Dermis blood vessel endothelial cell (primary cell): ENCODE results near the gene ENG. TPM values are rescaled to one million over a fixed set of nuclear protein-coding genes. Genes with fewer than 3 reads are reported as not detected.
"Not testable (repeated sequence)": the region's sequence is repeated elsewhere in the genome, so short reads cannot be mapped to it uniquely, and the experiment has no call there.

Experiments used
- DNase-seq: peaks from one replicate; pipeline ENCODE4 v3.0.0; 2010
- total RNA-seq: library from RNA; depleted of rRNA; stranded (reverse); fragments of >200 nt; gene quantifications from 2 replicates; pipeline ENCODE4 v1.2.3, GENCODE V29; 2014

Gene ENG
- total RNA-seq, 1 donor from 2014 or later, result 84.2 TPM

- DNase-seq, result peak; percentile 6
These were observed 13.2 kb downstream of the ENG start for GRCh38 chr9:127841087-127841835.

- peak; percentile 98 for DNase-seq
These were observed 15.9 kb downstream of the ENG start for GRCh38 chr9:127838375-127839078.

- DNase-seq, result no peak
These were observed 17.1 kb downstream of the ENG start for GRCh38 chr9:127837346-127837745.

- DNase-seq, result not testable (repeated sequence)
These were observed 17.9 kb downstream of the ENG start for GRCh38 chr9:127836561-127836960.

GRCh38 chr9:127835991-127836516, 18.4 kb downstream of the ENG start:
- peak; percentile 83 for DNase-seq

GRCh38 chr9:127833555-127833954, 20.9 kb downstream of the ENG start:
- no peak for DNase-seq

- DNase-seq, result no peak
These were observed 22.2 kb downstream of the ENG start for GRCh38 chr9:127832248-127832647.

GRCh38 chr9:127829205-127829906, 25.1 kb downstream of the ENG start:
- DNase-seq, result no peak

GRCh38 chr9:127828262-127829031, 26.0 kb downstream of the ENG start:
- peak; percentile 79 for DNase-seq

- no peak for DNase-seq
These were observed 28.1 kb downstream of the ENG start for GRCh38 chr9:127826253-127826913.

GRCh38 chr9:127825319-127826051, 29.0 kb downstream of the ENG start:
- no peak for DNase-seq

GRCh38 chr9:127822108-127822507, 32.4 kb downstream of the ENG start:
- DNase-seq, result no peak

GRCh38 chr9:127818574-127818973, 35.9 kb downstream of the ENG start:
- DNase-seq, result no peak

- no peak for DNase-seq
These were observed 36.5 kb downstream of the ENG start for GRCh38 chr9:127817881-127818434.

- DNase-seq, result no peak
These were observed 37.7 kb downstream of the ENG start for GRCh38 chr9:127816728-127817127.

- DNase-seq, result peak; percentile 64
These were observed 38.1 kb downstream of the ENG start for GRCh38 chr9:127816362-127816725.

GRCh38 chr9:127815512-127816361, 38.7 kb downstream of the ENG start:
- no peak for DNase-seq

GRCh38 chr9:127814619-127815511, 39.6 kb downstream of the ENG start:
- DNase-seq, result no peak

GRCh38 chr9:127813686-127814226, 40.7 kb downstream of the ENG start:
- DNase-seq, result peak; percentile 76
